Kidney (tissue), 14 donors: ENCODE results near the gene LRP1. TPM values are rescaled to one million over a fixed set of nuclear protein-coding genes. Genes with fewer than 3 reads are reported as not detected.
A peak's percentile ranks its signal among the peaks of the same experiment; 100 is the strongest.

Experiments
- DNase-seq, 5 donors: peaks; one replicate each; pipeline ENCODE4 v3.0.0-alpha.2; 2013 to 2020
- FAIRE-seq: peaks from 2 replicates; lab custom pipeline; 2012; peaks lifted over from hg19 to GRCh38; lab: Jason Lieb, UNC
- H3K27ac ChIP-seq, 2 donors: one replicate each; pipeline ENCODE4 v1.7.0; 2013; ENCODE audit warnings: low read depth in 2 of 2, low read length in 2 of 2, inconsistent platforms in 1 of 2
- H3K27me3 ChIP-seq: one replicate; pipeline ENCODE4 v1.7.1; 2013; ENCODE audit warnings: low read length, inconsistent platforms; ENCODE audit not compliant: control insufficient read depth, insufficient read depth
- H3K36me3 ChIP-seq, 3 donors: one replicate each; pipeline versions ENCODE4 v1.7.0 to v1.7.1; 2013; ENCODE audit warnings: low read length in 3 of 3, control low read depth in 1 of 3, inconsistent platforms in 1 of 3; ENCODE audit not compliant: insufficient read depth in 3 of 3, control insufficient read depth in 2 of 3
- H3K4me1 ChIP-seq, 3 donors: one replicate each; pipeline versions ENCODE4 v1.7.0 to v1.7.1; 2013; ENCODE audit warnings: low read length in 3 of 3, inconsistent platforms in 1 of 3, low read depth in 1 of 3; ENCODE audit not compliant: control insufficient read depth in 2 of 3, insufficient read depth in 2 of 3
- H3K4me3 ChIP-seq, 3 donors: one replicate each; pipeline versions ENCODE4 v1.7.0 to v1.8.1; 2013; ENCODE audit warnings: low read length in 3 of 3, control low read depth in 1 of 3, inconsistent platforms in 1 of 3
- H3K9ac ChIP-seq, 3 donors: one replicate each; pipeline versions ENCODE4 v1.7.0 to v1.7.1; 2013; ENCODE audit warnings: low read length in 3 of 3, control low read depth in 1 of 3, inconsistent platforms in 1 of 3
- H3K9me3 ChIP-seq, 3 donors: one replicate each; pipeline versions ENCODE4 v1.7.0 to v1.7.1; 2013; ENCODE audit warnings: low read length in 3 of 3, control low read depth in 1 of 3, inconsistent platforms in 1 of 3; ENCODE audit not compliant: control insufficient read depth in 2 of 3, insufficient read depth in 1 of 3
- intact Hi-C: fragments of 100-400 bp; cut with DNase I; formaldehyde crosslinking; loops from one replicate; pipeline ENCODE4 v1.11.1; 2022
- polyA plus RNA-seq: library from polyadenylated mRNA; stranded (reverse); fragments of 350-450 nt; fragmentation: Illumina TruSeq; extraction: RNeasy Lipid Tissue Mini Kit (QIAGEN cat#74804); gene quantifications from one replicate; pipeline ENCODE4 v1.2.3, GENCODE V29; 2014; ENCODE audit warnings: low read depth, low replicate concordance; ENCODE audit not compliant: insufficient read depth
- total RNA-seq: library from RNA; stranded (reverse); fragmentation: NEBNext Ultra II Directional; extraction: Animal tissue kit (Norgen Biotek cat#: 25700); gene quantifications from one replicate; pipeline ENCODE4 v1.2.1, GENCODE V29; 2021
- TF ChIP-seq, protein P1 (sequence below): IDR thresholded peaks from 3 replicates; pipeline ENCODE4 v1.5.1; 2012; ENCODE audit warnings: mild to moderate bottlenecking, moderate library complexity, borderline replicate concordance; ENCODE audit not compliant: insufficient read depth; ENCODE audit errors: extremely low read depth
- donor health status: control.
- donor health status: control.
- donor health status: control.
- donor health status: control.
- donor health status: control.
- donor health status: DM: yes; HTN: yes; CAD: no.
- donor health status: Normal renal cell carcinoma (clear cell type).

LRP1 gene
- total and polyA plus RNA-seq, 2 donors from 2014 or later: 18.7 to 121 TPM

DNA sequence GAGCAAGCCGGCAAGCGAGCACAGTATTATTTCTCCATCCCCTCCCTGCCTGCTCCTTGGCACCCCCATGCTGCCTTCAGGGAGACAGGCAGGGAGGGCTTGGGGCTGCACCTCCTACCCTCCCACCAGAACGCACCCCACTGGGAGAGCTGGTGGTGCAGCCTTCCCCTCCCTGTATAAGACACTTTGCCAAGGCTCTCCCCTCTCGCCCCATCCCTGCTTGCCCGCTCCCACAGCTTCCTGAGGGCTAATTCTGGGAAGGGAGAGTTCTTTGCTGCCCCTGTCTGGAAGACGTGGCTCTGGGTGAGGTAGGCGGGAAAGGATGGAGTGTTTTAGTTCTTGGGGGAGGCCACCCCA is 84.4 kb downstream of the LRP1 start:
- Histone ChIP-seq H3K4me1 (peaks cover 0 to 12% (median 8%) of the 10 kb centered on the region in 3 donors), H3K9me3 (no peaks in the 10 kb centered on the region), H3K9ac (no peak overlapping the region), H3K4me3 (no peak overlapping the region), H3K27me3 (peaks cover 24% of the 10 kb centered on the region), H3K27ac (no peak overlapping the region), H3K36me3 (peaks cover 0 to 2% (median 0%) of the 10 kb centered on the region in 3 donors)
- FAIRE-seq: no peak
- DNase-seq: peak in 1 of 5 donors; percentile 46
- intact Hi-C loops: no loop called here
- TF ChIP-seq, protein P1, sequence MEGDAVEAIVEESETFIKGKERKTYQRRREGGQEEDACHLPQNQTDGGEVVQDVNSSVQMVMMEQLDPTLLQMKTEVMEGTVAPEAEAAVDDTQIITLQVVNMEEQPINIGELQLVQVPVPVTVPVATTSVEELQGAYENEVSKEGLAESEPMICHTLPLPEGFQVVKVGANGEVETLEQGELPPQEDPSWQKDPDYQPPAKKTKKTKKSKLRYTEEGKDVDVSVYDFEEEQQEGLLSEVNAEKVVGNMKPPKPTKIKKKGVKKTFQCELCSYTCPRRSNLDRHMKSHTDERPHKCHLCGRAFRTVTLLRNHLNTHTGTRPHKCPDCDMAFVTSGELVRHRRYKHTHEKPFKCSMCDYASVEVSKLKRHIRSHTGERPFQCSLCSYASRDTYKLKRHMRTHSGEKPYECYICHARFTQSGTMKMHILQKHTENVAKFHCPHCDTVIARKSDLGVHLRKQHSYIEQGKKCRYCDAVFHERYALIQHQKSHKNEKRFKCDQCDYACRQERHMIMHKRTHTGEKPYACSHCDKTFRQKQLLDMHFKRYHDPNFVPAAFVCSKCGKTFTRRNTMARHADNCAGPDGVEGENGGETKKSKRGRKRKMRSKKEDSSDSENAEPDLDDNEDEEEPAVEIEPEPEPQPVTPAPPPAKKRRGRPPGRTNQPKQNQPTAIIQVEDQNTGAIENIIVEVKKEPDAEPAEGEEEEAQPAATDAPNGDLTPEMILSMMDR: no peak

DNA sequence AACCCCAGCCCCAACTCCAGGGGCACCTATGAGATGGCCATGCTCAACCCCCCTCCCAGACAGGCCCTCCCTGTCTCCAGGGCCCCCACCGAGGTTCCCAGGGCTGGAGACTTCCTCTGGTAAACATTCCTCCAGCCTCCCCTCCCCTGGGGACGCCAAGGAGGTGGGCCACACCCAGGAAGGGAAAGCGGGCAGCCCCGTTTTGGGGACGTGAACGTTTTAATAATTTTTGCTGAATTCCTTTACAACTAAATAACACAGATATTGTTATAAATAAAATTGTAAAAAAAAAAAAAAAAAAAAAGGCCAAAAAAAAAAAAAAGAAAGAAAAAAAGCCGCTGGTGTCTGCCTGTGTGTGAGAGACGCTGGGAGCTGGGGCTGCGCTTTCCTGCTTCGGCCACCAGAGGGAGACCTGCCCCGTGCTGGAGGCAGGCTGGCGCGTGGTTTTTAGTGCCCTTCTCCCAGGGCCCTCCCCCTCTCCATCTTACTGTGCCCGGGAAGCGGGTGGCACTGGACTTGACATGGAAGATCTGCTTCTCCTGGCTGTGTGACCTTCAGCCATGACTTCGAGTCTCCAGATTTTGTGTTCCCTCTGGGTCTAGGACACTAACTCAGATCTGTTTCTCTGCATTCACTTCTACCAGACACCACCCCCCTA is 84.9 kb downstream of the LRP1 start:
- intact Hi-C loops: no loop called here
- Histone ChIP-seq H3K27ac (no peak overlapping the region), H3K9me3 (no peaks in the 10 kb centered on the region)

DNA sequence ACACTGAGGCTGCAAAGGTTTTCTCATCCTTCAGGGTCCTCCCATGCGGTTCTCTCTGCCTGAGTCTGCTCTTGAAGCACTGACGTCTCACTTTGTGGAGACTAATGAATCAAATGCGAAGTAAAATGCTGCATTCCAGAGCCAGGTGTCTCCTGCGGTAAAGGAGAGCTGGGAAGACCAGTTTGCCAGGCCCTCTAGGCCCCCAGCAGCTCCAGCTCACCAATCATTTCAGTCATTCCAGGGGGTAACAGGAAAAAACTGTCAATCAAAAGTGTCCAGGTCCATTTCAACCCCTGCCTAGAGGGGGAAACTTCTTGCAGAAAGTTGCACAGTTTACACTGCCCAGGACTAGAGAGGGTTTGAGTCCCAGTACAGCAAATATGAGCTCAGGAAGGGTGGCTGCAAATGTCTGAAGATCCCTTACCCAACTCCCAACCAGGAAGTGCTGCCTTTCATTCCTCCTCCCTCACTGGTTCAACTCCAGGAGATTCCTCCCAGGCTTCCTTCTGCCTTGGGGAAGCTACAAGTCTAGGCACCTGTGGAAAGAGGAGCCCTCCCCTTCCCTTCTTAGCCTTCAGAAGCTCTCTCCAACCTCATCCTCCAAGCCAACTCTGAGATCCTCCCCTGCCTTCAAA is 85.6 kb downstream of the LRP1 start:
- no peak overlapping the region for H3K9ac ChIP-seq
- peak in 2 of 5 donors; percentile 38 to 50 for DNase-seq
- H3K36me3 ChIP-seq: peaks cover 0 to 2% (median 0%) of the 10 kb centered on the region in 3 donors
- FAIRE-seq: no peak
- peaks cover 0 to 12% (median 8%) of the 10 kb centered on the region in 3 donors for H3K4me1 ChIP-seq
- TF ChIP-seq, protein P1: no peak
- H3K27me3 ChIP-seq: peaks cover 30% of the 10 kb centered on the region
- H3K27ac ChIP-seq: no peak overlapping the region
- intact Hi-C loops: no loop called here
- no peaks in the 10 kb centered on the region for H3K9me3 ChIP-seq
- no peak overlapping the region for H3K4me3 ChIP-seq

More for the DNA sequence above, 84.9 kb downstream of the LRP1 start:
- peak; percentile 92 to 95 (median 94) for DNase-seq
- Histone ChIP-seq H3K4me1 (peaks cover 0 to 12% (median 8%) of the 10 kb centered on the region in 3 donors), H3K9ac (no peak overlapping the region), H3K4me3 (no peak overlapping the region), H3K27me3 (peaks cover 25% of the 10 kb centered on the region), H3K36me3 (peaks cover 0 to 2% (median 0%) of the 10 kb centered on the region in 3 donors)
- TF ChIP-seq, protein P1: peak; percentile 98
- peak; percentile 60 for FAIRE-seq
